Measurements from ENCODE around the gene PITX3. TPM values are rescaled to one million over a fixed set of nuclear protein-coding genes. Genes with fewer than 3 reads are reported as not detected.

PITX3 gene
- total and polyA plus RNA-seq, 9 donors, result not detected

DNA sequence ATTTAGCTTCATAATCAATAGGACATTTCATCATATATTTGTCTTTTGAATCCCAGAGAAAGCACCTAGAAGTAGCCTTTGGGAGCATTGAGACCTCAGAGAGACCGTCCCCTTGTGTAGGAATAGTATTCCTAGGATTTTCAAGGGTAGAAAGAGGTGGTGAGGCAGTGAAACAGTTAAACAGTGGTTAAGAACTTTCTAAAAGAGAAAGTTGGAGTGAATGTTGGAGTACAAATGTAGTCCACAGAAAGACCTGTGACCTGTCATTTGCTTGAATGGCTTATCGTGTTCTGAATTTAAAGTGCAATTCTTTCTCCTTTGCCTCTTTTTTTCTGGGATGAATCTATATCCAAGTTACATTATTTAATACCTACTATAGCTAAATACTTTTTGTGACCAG lies 34.0 kb upstream of the PITX3 start:
- no peak overlapping the region for H3K27ac ChIP-seq
- H3K9me3 ChIP-seq, result no peaks in the 10 kb centered on the region
- 88 to 90% (median 90%) methylated on average over 2 of the region's 2 CpGs for WGBS, 3 donors
- H3K4me3 ChIP-seq, result no peak overlapping the region
- TF ChIP-seq EP300 (IDR thresholded peaks at IDR 0.05) (no peak), POLR2A (IDR thresholded peaks at IDR 0.05) (no peak)
- TF ChIP-seq, protein P1, sequence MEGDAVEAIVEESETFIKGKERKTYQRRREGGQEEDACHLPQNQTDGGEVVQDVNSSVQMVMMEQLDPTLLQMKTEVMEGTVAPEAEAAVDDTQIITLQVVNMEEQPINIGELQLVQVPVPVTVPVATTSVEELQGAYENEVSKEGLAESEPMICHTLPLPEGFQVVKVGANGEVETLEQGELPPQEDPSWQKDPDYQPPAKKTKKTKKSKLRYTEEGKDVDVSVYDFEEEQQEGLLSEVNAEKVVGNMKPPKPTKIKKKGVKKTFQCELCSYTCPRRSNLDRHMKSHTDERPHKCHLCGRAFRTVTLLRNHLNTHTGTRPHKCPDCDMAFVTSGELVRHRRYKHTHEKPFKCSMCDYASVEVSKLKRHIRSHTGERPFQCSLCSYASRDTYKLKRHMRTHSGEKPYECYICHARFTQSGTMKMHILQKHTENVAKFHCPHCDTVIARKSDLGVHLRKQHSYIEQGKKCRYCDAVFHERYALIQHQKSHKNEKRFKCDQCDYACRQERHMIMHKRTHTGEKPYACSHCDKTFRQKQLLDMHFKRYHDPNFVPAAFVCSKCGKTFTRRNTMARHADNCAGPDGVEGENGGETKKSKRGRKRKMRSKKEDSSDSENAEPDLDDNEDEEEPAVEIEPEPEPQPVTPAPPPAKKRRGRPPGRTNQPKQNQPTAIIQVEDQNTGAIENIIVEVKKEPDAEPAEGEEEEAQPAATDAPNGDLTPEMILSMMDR (IDR thresholded peaks at IDR 0.05), result no peak
- DNase-seq, result no peak
- no peaks in the 10 kb centered on the region for H3K36me3 ChIP-seq
- intact Hi-C loops (cut with DNase I), result no loop called here
- H3K4me1 ChIP-seq (ENCODE audit: insufficient read depth), result peaks cover 2% of the 10 kb centered on the region
- H3K27me3 ChIP-seq, result no peaks in the 10 kb centered on the region

DNA sequence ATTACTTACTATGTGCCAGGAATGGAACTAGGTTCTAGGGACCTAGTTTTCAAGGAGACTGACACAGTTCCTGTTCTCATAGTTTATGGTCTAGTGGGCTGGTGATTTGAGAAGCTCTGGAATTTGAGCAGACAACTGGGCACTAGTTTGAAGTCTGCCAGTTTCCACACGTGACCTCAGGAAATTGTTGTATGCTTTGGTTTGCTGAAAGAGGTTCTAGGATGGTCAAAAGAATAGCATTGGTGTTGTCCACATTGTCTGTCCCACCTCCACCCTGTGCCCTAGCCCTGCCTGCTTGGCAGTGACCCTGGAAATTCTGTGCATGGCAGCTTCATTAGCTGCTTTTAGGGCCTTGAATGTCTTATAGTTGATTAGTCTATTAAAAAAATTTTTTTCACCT lies 32.8 kb upstream of the PITX3 start:
- intact Hi-C loops (cut with DNase I), result no loop called here
- Histone ChIP-seq H3K4me3 (no peak overlapping the region), H3K27ac (no peak overlapping the region), H3K4me1 (ENCODE audit: insufficient read depth) (peaks cover 2% of the 10 kb centered on the region), H3K9me3 (no peaks in the 10 kb centered on the region), H3K27me3 (no peaks in the 10 kb centered on the region), H3K36me3 (no peaks in the 10 kb centered on the region)
- WGBS, 3 donors, result 71 to 97% (median 89%) methylated on average over 1 of the region's 1 CpG
- no peak for TF ChIP-seq POLR2A (IDR thresholded peaks at IDR 0.05)
- no peak for TF ChIP-seq EP300 (IDR thresholded peaks at IDR 0.05)
- TF ChIP-seq, protein P1 (IDR thresholded peaks at IDR 0.05), result no peak
- DNase-seq, result no peak

DNA sequence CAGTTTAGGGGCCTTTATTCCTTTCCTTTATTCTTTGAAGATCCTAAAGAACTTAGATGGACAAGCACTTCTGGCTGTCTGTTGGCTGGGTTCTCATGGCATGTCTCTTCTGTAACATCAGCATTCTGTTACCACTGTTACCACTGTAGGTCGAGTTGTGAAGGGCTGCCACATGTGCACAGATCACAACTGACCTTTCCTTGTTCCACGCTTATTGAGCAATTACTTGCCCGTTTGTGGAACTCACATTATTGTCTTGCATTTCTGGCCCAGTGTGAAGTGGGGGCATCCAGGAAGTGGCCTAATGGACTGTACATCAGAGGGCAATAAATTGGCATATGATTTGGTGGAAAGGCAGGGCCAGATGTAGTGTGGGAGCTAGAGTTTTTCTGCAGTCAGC lies 27.7 kb upstream of the PITX3 start:
- WGBS, 3 donors, result 49 to 52% (median 51%) methylated on average over 3 of the region's 3 CpGs
- Histone ChIP-seq H3K27me3 (no peaks in the 10 kb centered on the region), H3K4me3 (no peak overlapping the region), H3K27ac (no peak overlapping the region), H3K4me1 (ENCODE audit: insufficient read depth) (peaks cover 4% of the 10 kb centered on the region), H3K36me3 (no peaks in the 10 kb centered on the region), H3K9me3 (no peaks in the 10 kb centered on the region)
- DNase-seq, result no peak
- TF ChIP-seq EP300 (IDR thresholded peaks at IDR 0.05) (no peak), POLR2A (IDR thresholded peaks at IDR 0.05) (no peak)
- TF ChIP-seq, protein P1 (IDR thresholded peaks at IDR 0.05), result no peak
- intact Hi-C loops (cut with DNase I), result no loop called here

DNA sequence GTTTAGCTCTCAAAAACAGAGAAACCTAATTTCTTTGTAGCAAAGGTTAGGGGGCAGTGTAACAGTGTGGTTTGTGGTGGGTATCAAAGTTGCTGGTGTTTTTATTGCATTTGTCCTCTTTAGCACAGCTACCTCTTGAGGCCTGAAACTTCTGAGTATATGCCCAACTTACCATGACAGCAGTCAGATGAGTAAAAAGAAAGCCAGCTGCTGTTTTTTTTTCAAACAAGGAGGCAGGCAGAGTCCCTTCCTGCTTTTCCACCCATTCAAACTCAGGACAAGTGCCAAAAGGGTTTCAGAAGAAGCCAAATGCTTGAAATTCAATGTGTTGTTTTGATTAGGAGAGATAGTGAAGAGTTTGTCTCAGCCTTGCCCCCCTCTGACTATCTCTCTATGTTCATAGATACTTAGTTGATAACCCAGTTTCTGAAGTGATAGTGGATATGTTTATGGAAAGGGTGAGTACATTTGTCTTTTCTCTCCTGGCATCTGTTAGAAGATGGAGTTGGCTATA lies 27.1 kb upstream of the PITX3 start:
- DNase-seq, result no peak
- H3K4me1 ChIP-seq (ENCODE audit: insufficient read depth), result peaks cover 3% of the 10 kb centered on the region
- intact Hi-C loops (cut with DNase I), result no loop called here
- H3K27me3 ChIP-seq, result no peaks in the 10 kb centered on the region
- TF ChIP-seq, protein P1 (IDR thresholded peaks at IDR 0.05), result no peak
- TF ChIP-seq POLR2A (IDR thresholded peaks at IDR 0.05), result no peak
- no peak for TF ChIP-seq EP300 (IDR thresholded peaks at IDR 0.05)
- H3K36me3 ChIP-seq, result no peaks in the 10 kb centered on the region
- H3K27ac ChIP-seq, result no peak overlapping the region
- no peaks in the 10 kb centered on the region for H3K9me3 ChIP-seq
- no peak overlapping the region for H3K4me3 ChIP-seq

DNA sequence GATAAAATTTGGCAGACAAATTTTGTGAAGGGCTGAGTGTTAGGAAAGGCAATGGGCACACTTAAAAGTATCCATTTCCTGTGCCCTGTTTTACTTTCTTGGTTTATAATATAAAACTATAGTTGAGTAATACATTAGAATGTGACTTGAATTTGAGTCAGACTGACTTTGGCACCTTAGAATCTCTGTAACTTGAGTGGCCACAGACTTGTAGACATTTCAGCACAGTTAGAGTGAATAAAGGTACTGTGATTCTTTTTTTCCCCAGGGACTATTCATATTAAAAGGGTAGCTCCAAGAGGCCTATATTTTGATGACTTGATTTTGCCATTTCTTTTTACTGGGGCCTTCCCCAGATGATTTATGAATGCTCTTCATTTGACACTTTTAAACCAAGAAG lies 26.4 kb upstream of the PITX3 start:
- DNase-seq, result no peak
- peaks cover 3% of the 10 kb centered on the region for H3K4me1 ChIP-seq (ENCODE audit: insufficient read depth)
- intact Hi-C loops (cut with DNase I), result no loop called here
- H3K36me3 ChIP-seq, result no peaks in the 10 kb centered on the region
- H3K27ac ChIP-seq, result no peak overlapping the region
- TF ChIP-seq, protein P1 (IDR thresholded peaks at IDR 0.05), result no peak
- no peak for TF ChIP-seq EP300 (IDR thresholded peaks at IDR 0.05)
- no peak for TF ChIP-seq POLR2A (IDR thresholded peaks at IDR 0.05)
- no peaks in the 10 kb centered on the region for H3K9me3 ChIP-seq
- H3K27me3 ChIP-seq, result no peaks in the 10 kb centered on the region
- H3K4me3 ChIP-seq, result no peak overlapping the region

Measured in ovary (tissue), 9 donors.